Right lobe of liver (tissue), 4 donors: ENCODE measurements around the gene PAX2.

Experiments used
- CTCF ChIP-seq, 4 donors: fragments of 200-600 bp in 3 of 4; fragments of 450-650 bp in 1 of 4; IDR thresholded peaks; one replicate each; pipeline versions ENCODE4 v1.5.1 to v1.8.0; 2016 to 2022; ENCODE audit warnings: antibody characterized with exemption in 4 of 4, mild to moderate bottlenecking in 2 of 4
- POLR2A ChIP-seq: fragments of 450-650 bp; IDR thresholded peaks from one replicate; pipeline ENCODE4 v1.6.1; 2017; ENCODE audit warnings: antibody characterized with exemption, mild to moderate bottlenecking
- donor health status: DM: no; HTN: no; CAD: no.
- donor health status: DM: no; HTN: no; CAD: no.
- donor health status: DM: no; HTN: yes; CAD: no.

GRCh38 chr10:100799881-100800280 lies 54.5 kb downstream of the PAX2 start:
- TF ChIP-seq POLR2A (no peak), CTCF (IDR thresholded peaks at IDR 0.05) (no peak)
